Nephron progenitor cell (in vitro differentiated cells): ENCODE data around the gene LCN6.

Experiments used
- DNase-seq: peaks from one replicate; pipeline ENCODE4 v3.0.0; 2021
- H3K27ac Mint-ChIP-seq: 2 replicates; pipeline ENCODE4 v1.8.0; 2021; ENCODE audit warnings: mild to moderate bottlenecking, moderate library complexity, mixed read lengths
- H3K27me3 Mint-ChIP-seq: 2 replicates; pipeline ENCODE4 v1.8.0; 2021; ENCODE audit warnings: mild to moderate bottlenecking, low read depth, mixed read lengths; ENCODE audit not compliant: poor library complexity
- H3K36me3 Mint-ChIP-seq: 2 replicates; pipeline ENCODE4 v1.8.0; 2021; ENCODE audit warnings: low read depth, mixed read lengths
- H3K4me1 Mint-ChIP-seq: 2 replicates; pipeline ENCODE4 v1.8.0; 2021; ENCODE audit warnings: mixed read lengths
- H3K4me3 Mint-ChIP-seq: 2 replicates; pipeline ENCODE4 v1.8.0; 2021; ENCODE audit warnings: mild to moderate bottlenecking, moderate library complexity, mixed read lengths
- H3K9me3 Mint-ChIP-seq: 2 replicates; pipeline ENCODE4 v1.8.0; 2021; ENCODE audit warnings: mild to moderate bottlenecking, moderate library complexity, mixed read lengths
- TF ChIP-seq, protein P1 (sequence below): fragments of 200-600 bp; sonication (generic); IDR thresholded peaks from 2 replicates; pipeline ENCODE4 v1.5.0; 2021; ENCODE audit warnings: antibody characterized with exemption

LCN6 gene

DNA sequence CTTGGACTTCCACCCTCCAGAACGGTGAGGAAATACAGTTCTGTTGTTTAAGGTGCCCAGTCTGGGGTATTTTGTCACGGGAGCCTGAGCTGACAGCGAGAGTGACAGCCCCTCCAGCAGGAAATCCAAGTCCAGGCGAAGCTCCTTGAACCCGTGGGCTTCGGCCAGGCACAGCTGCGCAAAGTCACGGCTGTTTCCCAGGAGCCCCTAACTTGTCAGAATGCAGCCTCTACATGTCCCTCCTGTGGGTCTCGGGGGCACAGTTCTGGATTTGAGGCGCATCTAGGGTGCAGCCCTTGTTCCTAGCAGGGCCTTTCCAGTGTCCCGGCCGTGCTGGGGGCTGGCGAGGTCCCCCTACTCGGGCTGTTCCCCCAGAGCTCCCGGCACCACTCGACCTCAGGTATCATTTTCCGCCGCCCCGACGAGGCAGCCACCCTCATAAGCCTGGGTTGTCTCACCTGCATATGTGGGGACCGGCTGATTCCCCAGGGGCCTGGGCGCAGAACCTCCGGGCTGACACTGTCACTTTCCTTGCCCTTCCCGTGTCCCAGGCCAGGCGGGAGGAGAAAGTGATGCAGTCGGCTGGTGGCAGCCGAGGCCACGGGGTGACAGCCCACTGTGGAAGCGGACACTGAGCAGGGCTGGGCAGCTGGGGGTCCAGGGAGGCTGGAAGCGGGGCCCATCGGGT lies 5.2 kb upstream of the LCN6 start:
- peaks cover 28% of the 10 kb centered on the region for H3K27me3 Mint-ChIP-seq
- DNase-seq = no peak
- no peak overlapping the region for H3K4me3 Mint-ChIP-seq
- H3K9me3 Mint-ChIP-seq = peaks cover 39% of the 10 kb centered on the region
- TF ChIP-seq, protein P1, sequence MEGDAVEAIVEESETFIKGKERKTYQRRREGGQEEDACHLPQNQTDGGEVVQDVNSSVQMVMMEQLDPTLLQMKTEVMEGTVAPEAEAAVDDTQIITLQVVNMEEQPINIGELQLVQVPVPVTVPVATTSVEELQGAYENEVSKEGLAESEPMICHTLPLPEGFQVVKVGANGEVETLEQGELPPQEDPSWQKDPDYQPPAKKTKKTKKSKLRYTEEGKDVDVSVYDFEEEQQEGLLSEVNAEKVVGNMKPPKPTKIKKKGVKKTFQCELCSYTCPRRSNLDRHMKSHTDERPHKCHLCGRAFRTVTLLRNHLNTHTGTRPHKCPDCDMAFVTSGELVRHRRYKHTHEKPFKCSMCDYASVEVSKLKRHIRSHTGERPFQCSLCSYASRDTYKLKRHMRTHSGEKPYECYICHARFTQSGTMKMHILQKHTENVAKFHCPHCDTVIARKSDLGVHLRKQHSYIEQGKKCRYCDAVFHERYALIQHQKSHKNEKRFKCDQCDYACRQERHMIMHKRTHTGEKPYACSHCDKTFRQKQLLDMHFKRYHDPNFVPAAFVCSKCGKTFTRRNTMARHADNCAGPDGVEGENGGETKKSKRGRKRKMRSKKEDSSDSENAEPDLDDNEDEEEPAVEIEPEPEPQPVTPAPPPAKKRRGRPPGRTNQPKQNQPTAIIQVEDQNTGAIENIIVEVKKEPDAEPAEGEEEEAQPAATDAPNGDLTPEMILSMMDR = no peak
- no peak overlapping the region for H3K27ac Mint-ChIP-seq
- no peaks in the 10 kb centered on the region for H3K4me1 Mint-ChIP-seq
- peaks cover 7% of the 10 kb centered on the region for H3K36me3 Mint-ChIP-seq

DNA sequence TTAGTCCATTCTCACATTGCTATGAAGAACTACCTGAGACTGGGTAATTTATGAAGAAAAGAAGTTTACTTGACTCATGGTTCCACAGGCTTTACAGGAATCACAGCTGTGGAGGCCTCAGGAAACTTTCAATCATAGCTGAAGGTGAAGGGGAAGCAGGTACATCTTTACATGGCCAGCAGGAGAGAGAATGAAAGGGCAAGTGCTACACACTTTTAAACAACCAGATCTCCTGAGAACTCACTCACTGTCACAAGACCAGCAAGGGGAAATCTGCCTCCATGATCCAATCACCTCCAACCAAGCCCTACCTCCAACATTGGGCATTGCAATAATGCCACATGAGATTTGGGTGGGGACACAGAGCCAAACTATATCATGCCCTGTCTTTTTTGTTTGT lies 3.5 kb upstream of the LCN6 start:
- H3K36me3 Mint-ChIP-seq = peaks cover 7% of the 10 kb centered on the region
- TF ChIP-seq, protein P1 = no peak

DNA sequence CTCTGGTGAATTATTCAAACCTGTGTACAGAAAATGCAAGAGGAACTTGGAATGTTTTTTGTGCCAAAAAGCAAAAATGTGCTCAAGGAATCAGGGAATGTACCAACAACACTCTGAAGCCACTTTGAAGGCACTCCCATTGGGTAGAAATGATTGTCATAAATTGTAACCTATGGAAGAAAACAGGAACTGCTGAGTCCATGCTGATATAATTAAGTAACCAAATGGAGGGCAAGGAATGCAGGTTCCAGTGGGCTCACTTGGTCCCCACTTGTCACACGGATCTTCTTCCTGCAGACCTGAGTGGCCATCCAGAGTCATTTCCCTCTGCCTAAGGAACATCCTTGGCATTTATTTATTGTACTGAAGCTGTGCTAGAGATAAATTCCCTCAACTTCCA lies 2.9 kb upstream of the LCN6 start:
- Mint-ChIP-seq H3K9me3 (peaks cover 35% of the 10 kb centered on the region), H3K27me3 (peaks cover 28% of the 10 kb centered on the region), H3K4me1 (no peaks in the 10 kb centered on the region), H3K27ac (no peak overlapping the region), H3K4me3 (no peak overlapping the region), H3K36me3 (peaks cover 7% of the 10 kb centered on the region)
- DNase-seq = no peak
- TF ChIP-seq, protein P1 = no peak

More for the DNA sequence above, 3.5 kb upstream of the LCN6 start:
- Mint-ChIP-seq H3K9me3 (peaks cover 39% of the 10 kb centered on the region), H3K27me3 (peaks cover 28% of the 10 kb centered on the region), H3K4me3 (no peak overlapping the region), H3K4me1 (no peaks in the 10 kb centered on the region), H3K27ac (no peak overlapping the region)
- no peak for DNase-seq

DNA sequence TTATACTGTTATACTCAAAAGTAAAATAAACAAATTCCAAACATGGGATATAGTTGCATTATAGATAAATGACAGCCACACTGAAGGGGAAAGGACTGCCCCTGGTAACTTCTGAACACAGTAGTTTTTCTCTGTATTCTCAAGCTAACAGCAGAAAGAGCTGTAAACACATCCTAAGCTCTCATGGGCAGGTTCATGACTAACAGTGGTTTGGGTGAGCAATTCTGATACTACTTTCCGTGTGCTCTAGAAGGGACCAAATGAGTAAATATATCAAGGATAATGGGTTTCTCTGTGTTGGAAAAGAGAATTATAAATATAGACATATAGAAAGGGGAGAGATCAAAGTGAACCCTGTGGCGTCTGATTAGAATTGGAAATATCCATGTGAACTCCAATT lies 2.2 kb upstream of the LCN6 start:
- TF ChIP-seq, protein P1 = no peak
- no peak overlapping the region for H3K4me3 Mint-ChIP-seq
- peaks cover 25% of the 10 kb centered on the region for H3K27me3 Mint-ChIP-seq
- no peak overlapping the region for H3K27ac Mint-ChIP-seq
- H3K4me1 Mint-ChIP-seq = no peaks in the 10 kb centered on the region
- DNase-seq = no peak
- H3K9me3 Mint-ChIP-seq = peaks cover 28% of the 10 kb centered on the region
- peaks cover 7% of the 10 kb centered on the region for H3K36me3 Mint-ChIP-seq

DNA sequence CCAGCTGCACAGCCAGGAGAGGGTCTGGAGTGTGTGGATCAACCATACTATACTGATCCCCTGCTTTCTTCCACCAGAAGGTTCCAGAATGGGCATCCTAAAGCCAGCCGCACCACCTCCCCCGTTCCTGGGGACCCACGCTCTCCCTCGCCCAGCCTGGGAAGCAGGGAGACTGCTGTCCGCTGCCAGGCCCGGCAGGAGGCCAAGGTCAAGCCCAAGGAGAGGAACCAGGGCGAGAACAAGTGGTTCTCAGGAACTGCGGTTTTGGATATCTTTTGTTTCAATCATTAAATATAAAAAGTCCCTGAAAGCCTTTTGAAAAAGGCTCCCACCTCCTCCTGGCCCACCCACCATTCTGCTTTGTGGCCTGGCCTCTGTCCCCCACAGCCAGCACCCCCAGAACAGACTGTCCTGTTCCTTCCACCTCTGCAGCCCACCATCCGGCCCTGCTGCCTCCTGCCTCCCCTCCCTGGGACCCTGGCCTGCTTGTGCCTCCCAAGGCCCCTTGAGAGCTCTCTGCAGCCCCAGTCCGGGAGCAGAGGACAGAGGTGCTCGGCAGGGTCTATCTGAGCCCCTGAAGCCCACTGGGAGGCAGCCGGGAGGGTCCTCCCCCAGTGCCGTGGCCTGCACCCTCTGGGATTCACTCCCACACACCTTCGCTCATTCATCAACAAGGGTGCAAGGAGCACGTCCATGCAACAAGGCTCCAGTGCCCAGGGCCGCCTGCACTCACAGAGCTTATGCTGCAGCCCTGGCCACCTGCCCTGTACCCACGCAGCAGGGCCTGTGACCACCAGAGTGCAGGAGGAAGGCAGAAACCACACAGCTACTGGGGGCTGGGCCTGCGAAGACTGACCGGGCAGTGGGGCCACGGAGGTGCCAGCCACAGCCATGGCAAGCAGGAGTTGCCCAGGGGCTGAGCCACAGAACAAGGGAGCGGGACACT lies 614 bp upstream of the LCN6 start:
- H3K27ac Mint-ChIP-seq = no peak overlapping the region
- H3K9me3 Mint-ChIP-seq = peaks cover 26% of the 10 kb centered on the region
- H3K4me3 Mint-ChIP-seq = no peak overlapping the region
- TF ChIP-seq, protein P1 = no peak
- peaks cover 25% of the 10 kb centered on the region for H3K27me3 Mint-ChIP-seq
- H3K4me1 Mint-ChIP-seq = no peaks in the 10 kb centered on the region
- DNase-seq = no peak
- peaks cover 7% of the 10 kb centered on the region for H3K36me3 Mint-ChIP-seq
